CD4-positive, alpha-beta T cell treated with Interleukin-2 at 100 ng/mL for 4 hours (primary cell): ENCODE measurements around the gene ETS1.

Experiments
- DNase-seq: peaks from one replicate; pipeline ENCODE4 v3.0.0-alpha.2; 2020; ENCODE audit warnings: low spot score

ETS1 gene

DNA sequence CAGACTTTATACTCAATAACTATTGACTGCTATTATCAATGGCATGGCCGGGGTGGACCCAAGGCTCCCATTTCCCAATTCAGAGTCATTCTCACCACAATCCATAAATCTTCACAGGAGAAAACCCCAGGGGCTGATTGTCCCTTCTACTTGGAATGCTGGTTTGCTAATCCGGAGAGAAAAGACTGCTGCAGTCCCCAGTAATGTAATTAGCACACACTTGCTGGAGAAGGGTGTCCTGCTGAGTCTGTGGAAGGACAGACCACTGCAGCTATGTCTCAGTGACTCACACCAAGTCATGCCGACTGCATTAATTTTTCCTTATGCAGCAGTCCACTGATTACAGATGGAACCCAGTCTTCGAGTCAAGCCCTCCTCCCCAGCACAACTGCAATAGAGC is 5.9 kb upstream of the ETS1 start:
- no peak for DNase-seq

DNA sequence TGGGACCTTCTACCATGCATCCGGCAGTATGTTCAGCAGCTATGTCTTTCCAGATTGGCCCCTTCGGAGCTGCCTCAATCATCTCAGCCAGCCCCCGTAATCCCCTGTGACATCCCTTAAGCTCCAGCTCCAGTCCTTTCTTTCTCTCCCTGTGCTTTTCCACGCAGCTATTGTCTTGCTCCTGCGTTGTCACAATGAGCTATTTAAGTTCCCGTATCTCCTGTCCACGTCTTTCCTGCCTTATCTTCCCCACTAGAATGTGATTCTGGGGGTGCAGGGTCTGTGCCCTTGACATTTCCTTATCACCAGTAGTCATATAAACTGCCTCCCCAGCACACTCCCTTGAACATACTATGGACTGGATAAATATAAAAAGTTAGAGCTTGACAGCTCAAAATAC is 5.1 kb upstream of the ETS1 start:
- no peak for DNase-seq

DNA sequence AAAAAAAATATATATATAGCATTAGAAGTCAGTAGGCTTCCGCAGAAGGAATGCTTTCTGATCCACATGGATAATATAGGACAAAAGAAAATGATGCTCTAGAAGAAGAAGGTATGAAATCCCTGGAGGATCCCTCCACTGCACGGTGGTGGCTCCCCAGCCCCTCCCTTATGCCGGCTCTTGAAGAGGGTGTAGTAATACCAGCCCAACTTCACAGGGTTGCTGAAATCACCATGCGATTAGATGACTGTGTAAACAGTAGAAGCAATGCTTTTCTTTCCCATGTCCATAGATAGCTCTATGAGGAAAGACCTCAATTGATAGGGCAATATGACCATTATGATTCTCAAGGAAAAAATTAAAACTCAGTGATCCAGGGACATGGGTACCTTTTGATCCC is 3.2 kb upstream of the ETS1 start:
- no peak for DNase-seq

DNA sequence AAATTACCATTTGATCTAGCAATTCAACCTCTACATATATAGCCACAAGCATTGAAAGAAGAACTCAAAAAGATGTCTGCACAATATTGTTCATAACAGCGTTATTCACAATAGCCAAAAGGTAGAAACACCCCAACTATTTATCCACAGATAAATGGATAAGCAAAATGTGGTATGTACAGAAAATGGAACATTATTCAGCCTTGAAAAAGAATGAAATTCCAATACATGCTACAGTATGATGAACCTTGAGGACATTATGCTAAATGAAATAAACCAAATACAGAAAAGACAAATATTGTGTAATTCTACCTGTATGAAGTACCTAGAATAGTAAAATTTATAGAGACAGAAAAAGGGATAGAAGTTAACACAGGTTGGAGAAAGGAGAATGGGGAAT is 2.6 kb upstream of the ETS1 start:
- no peak for DNase-seq

DNA sequence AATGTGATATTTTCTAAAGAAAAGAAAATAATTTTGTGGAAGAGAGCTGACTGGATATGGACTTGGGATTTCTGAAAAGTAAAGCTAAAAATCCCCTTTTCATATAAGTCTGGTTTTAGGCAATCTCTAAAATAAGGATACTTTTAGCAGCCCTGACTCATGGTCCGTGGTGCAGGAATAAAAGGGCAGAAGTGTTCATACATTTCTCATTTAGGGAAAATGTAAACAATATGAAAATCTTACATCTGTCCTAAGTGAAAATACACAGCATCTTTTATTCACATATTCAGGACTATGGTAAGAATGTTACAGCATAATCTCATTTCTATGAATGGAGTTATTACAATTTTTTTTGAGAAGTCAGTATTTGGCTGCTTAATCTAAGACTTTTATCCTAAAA is 735 bp upstream of the ETS1 start:
- DNase-seq: no peak

DNA sequence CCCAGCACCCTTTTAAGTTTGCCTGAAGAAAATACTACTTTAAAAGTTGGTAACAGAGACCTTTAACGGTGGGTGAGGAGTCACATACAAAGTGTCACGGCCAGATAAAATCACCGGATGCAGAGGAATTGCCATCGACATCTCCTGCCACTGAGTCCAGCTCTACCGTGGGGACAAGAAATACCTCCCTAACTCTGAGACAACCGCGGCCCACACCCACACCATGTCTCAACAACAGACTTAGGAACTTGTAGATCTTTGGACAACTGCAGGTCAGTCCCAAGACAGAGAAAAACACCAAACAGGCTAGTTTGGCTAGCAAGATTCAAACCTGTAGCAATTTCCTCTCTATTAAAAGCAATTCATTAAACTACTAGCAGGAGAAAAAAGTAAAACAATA is 669 bp downstream of the ETS1 start:
- no peak for DNase-seq

DNA sequence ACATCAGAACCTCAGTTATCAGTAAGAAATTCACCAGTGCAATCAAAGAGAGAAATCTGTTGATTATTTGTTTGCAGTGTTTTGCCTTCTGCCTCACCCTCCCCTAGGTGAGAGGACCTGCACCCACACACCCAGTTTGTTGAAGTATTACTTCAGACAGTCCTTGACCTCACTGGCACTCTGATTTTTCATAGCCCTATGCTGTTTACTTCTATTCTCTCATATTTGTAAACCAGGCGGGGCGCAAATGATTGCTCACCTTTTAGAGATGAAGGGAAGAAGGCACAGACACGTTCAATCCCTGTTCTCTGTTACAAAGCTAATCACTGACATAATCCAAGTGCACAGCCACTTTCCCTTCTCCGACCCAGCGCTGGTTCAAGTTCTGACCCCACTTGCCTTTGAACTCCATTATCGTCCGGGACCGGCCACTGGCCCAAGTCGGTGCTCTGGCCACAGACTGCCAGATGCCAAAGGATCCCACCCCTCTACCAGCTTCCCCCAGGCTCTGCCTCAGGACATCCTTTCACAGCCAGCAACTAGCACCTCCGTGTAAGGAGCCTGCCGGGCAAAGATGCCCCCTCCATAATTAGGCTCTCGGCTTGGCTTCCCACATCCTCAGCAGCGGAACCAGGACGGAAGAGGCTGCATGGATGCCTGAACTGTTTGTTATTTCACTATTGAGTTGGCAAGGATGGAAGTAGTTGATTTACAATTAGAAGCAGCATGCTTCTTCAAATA is 1.7 kb downstream of the ETS1 start:
- no peak for DNase-seq

DNA sequence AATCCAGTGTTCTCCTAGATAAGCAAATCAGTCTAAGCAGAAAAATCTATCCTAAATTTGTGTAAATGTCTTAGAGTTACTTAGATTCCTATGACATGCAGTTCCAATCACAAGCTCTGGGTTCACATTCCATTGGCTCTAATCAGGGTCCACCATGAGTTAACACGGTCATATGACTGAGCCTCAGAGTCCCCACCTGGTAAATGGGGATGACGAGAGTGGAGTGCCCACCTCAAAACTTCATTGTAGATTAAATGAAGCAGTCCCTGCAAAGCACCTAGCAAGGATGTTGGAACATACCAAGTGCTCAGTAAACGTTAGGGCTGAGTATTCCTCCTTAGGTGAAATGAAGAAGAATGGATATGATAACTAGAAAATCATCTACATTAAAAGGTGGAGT is 3.1 kb downstream of the ETS1 start:
- DNase-seq: no peak

DNA sequence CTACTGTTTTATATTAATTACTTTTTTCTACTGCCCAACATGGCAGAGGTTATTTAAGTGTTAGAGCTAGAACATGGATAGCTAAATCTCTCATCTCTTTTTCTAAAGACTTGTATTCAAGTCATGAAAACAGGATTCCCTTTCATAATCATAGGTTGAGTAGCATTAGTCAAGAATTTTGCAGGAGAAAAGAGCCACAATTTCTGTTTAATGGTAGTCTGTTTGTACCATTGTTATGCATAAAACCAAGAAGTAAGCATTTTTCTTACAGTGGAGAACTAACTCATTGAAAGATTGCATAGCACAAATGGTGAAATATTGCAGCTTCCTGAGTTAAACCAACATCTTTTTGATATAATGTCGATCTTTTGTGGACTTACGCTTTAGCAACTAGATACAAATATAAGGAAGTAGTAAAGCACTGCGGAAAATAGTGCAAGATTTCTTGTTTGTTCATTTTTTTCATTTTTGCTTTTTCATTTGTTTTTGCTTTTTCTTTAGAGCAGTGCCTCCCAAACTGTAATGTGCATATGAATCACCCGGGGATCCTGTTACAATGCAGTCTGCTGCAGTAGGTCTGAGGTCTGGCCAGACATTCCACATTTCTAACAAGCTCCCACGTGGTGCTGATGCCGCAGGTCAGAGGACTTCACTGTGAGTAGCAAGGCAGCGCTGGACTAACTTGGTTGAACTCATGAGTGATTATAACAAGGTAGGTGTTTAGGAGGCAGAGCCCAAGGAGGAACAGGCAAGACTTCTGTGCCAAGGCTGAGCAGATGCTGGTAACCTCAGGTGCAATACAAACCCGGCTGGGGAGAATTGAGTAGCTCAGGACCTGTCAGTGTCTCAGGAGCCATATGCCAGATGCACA is 4.6 kb downstream of the ETS1 start:
- DNase-seq: no peak

DNA sequence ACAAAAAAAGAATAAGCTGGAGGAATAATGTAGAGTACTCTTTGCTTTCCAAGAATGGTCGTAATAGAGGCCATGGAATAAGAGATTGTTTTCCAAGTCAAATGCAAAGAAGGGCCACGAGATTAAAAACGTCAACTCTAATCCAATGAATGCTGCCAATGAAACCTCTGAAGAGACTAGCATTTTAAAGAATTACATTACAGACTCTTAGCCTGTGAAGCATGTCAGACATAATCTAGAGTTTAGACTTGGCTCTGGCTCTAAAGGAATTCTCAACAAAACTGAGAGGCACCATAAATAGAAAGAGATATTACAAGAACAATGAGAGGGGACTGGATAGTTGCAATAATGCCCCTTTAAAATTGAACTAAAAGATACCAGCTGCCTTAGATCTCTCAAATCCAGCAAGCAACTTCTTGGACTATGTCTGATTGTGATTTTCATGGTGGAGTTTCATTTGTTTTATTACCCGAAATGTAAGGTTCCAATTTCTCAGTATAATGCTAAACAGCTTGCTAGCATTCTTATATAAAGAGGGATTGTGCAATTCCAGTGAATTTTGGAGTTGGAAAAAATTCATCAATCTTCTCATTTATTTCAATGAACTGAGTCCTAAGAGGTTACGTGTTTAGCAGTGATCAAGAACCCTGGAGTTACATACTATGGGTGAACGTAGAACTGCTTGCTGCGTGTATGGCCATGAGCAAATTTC is 5.6 kb downstream of the ETS1 start:
- DNase-seq: no peak

DNA sequence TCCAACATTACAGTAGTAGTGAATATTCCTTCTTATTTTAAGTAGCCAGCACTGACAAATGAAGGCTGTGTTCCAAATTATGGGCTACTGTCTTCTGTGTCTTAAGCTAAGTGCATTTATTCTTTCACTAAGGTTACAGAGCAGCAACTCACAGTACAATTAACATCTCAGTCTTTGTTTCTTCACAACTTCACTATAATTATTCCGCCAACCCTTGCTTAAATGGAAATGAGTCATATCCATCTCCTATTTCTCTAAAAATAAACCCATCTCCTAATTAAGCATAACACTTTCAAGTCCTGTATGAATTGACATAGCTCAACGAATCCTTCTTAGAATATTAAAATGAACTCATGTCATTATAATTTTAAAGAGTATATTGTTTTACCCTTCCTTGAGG is 6.7 kb downstream of the ETS1 start:
- peak; percentile 22 for DNase-seq

DNA sequence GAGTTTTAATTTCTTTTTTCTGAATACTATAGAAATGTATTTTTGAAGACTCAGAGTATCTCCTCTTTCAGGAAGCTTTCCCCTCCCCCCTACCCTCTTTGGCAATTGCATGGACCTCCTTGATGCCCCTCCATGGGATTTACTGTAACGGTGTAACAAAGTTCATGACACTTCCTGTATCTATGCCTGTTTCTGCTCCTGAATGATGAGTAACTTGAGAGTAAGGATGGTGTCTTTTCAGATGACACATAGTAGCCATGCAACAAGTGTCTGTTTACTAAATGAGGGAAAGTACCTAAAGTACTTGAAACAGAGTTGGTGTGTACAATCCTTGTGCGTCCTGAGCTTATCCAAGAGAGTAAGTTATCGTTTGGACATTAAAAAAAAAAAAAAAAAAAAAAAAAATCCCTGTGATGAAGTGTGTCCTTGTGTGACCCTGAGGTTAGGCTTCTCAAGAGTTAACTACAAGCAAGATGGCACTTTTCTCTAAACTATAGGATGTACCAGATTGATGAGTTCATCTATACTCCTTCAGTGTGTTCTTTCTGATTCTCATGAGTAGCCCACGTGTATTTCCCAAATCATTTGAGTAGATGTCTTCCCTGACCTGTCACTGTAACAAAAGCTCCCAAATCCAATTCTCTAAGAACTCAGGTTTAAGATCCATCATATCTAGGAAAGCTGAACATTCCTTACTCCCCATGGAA is 7.4 kb downstream of the ETS1 start:
- peak; percentile 47 for DNase-seq

DNA sequence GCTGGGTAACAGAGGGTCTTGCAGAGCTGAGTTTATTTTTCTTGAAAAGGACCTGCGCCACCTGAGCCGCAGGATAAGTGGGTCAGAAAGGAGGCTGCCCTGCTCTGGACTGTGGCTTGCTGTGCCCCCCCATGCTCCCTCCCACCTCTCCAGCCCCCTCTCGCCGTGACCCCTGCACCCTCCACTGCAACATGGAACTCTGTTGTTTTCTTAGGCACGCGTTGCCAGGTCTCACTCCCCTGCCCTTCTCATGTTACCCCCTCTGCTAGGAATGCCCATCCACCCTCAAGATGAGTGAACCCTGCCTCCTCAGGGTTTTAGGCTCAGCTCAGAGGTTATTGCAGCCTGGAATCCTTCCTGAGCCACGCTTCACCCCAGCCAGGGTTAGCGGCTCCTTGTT is 10.8 kb downstream of the ETS1 start:
- DNase-seq: no peak

DNA sequence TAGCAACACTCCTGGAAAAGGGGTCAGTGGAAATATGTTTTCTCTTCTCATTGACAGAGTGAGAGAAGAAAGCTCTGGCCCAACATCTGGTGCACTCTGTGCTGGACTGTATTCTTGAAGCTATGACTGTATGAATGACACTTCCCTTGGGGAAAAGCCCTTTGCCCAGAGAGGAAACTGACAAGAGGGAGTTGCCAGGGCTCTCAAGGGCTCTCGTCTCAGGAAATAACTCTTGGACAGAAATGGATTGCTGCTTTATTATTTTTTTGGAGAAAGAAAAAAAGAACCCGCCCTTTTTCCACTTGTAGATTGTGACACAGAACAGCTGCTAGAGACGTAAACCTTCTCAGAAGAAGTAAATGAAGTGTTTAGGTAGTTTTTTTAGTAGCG is 11.4 kb downstream of the ETS1 start:
- no peak for DNase-seq

DNA sequence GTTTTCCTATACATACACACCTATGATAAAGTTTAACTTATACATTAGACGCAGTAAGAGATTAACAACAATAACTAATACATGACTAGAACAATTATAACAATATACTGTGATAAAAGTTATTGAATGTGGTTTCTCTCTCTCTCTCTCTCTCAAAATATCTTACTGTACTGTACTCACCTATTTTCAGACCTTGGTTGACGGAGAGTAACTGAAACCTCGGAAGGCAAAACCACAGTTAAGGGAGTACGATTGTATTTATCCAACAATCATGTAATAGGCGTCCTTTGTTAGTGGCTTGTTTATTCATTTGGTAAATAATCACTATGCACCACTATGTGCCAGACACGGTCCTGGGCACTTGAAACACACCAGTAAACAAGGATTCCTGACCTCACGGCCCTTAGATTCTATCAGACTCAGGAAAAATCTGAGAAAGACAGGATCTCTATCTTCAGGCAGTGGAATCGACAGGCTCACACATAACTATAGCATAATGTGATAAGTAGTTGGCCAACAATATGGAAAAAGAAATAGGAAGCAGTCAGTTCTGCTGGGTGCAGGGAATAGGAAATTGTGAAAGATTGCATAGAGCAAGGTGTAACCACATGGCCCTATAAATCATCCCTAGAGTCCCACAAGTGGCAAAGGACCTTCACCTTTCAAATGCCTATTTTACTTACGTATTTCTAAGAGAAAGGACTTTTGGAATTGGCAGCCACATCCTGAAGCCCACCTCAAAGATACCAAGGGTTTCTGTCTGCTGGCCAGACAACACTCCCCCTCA is 12.0 kb downstream of the ETS1 start:
- DNase-seq: no peak

DNA sequence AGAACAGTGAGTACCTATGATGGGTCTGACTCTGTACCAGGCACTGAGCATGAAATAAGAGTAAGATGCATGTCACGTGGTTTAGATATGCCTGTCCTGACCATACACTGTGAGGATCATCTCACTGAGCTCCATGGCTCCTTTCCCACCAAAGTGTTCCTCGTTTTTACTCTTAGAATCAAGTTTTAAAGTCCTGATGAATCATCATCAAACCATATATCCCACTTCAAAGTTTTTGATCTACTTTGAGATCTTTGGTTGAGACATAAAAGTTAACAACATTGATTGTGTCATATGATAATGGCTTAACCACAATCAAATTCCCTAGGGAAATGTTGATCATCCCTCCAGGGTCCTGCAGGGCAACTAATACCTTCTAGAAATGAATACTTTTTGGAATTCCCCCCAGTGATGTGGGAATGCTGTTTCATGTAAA is 12.8 kb downstream of the ETS1 start:
- no peak for DNase-seq

DNA sequence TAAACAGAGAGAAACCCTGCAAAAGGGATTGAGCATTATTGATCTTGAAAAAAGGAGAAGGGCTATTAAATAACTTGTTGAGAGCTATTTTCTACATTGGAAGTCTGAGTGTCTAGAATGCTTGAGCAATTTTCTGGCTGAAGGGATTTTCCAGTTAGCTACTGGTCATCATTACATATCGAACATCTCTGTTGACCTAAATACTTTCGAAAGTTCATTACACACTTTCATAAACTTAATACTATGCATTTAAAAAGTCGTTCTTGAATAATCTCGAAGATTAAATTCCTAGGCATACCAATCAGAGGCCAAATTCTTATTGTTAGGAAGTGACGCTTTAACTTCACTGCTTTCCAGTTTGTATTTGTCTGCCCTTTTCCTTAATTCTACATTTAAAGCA is 13.7 kb downstream of the ETS1 start:
- no peak for DNase-seq

DNA sequence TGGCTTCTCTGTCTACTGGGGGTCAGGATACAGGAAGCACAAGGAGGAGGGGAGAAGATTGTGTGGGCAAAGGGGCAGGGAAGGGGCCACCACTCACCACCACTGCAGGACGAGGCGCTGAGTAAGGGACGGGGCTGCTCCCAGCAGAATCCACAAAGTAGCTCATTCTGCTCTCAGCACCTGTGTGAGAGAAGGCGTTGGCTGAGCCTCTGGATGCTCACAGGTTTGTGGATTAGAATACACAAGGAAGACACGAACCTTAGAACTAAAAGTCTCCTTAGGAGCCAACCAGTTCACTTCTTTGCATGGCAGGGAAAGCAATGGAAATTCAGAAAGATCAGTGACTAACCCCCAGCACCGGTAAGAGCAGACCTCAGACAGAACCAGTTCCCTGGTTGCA is 14.4 kb downstream of the ETS1 start:
- no peak for DNase-seq

DNA sequence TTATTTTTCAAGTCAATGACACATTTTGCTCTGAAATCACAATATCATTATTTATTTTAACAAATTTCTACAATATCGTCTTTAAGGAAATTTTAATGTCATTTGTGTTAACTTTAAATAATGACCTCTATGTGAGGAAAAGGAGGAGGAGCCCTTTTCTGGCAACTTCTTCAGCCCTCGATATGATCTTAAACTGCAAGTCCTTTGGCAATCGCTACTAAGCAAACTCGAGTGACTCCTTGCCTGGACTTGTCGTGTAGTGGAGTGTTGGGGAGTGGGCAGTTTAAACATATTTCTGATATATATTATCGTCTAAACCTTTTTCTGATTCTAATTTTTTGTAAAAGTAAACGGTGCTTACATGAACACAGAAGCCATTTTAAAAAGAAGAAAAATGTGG is 16.7 kb downstream of the ETS1 start:
- no peak for DNase-seq

DNA sequence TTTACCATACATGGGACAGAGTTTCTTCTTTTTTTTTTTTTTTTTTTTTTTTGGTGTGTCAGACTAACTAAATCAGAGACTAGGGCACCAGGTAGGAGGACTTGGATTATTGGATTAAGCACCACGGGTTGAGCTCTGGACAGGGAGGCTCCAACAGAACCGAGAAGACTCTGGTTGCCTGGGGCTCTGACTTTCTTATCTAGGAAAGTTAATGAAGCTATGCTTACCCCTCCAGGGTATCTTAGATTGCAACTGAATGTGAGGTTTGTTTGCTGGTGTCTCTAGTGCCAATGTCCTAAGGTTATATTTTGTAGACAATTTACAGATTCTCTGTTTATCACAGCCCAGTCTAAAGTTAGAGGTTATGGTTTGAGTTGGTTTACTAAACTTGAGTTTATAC is 18.1 kb downstream of the ETS1 start:
- no peak for DNase-seq

DNA sequence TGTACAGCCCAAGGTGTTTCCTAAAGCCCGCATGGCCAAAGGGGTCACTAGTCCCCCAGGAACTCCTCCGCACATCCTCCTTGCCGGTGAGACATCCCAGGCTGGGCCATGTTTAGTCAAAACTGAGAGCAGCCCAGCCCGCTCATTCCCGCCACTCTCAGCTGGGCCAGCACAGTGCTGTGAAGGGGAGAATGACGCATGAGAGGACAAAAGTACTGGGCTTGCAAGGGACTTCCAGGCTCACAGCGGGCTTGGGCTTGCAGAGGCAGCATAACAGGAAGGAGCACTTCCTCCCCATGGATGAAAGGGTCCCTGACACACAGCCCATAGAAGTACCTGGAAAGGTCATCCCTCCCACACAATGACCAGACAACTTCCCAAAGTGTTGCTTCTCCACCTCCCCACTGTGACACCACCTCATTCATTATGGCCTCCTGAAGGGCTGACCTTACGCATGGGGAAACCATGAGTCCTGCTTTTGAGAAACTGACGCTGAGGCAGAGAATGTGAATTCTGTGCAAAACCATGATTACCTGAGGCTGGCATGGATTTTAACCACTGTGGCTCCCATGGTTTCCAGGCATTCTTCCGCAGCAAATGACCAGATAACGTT is 19.1 kb downstream of the ETS1 start:
- no peak for DNase-seq
